HL-60 (cell line): ENCODE measurements around the gene MMP2.

Experiments
- POLR2AphosphoS5 ChIP-seq: IDR thresholded peaks from 2 replicates; pipeline ENCODE4 v1.6.1; 2012; ENCODE audit warnings: low read depth
- REST ChIP-seq: IDR thresholded peaks from 2 replicates; pipeline ENCODE4 v1.6.1; 2012; ENCODE audit warnings: low read depth; ENCODE audit not compliant: insufficient replicate concordance

- TF ChIP-seq REST (no peak), POLR2AphosphoS5 (no peak)
Observed at GRCh38 chr16:55497558-55497957, 18.6 kb downstream of the MMP2 start.
